Spinal cord (tissue), 10 donors: Measurements from ENCODE around the gene UBE2E1. TPM values are rescaled to one million over a fixed set of nuclear protein-coding genes. Genes with fewer than 3 reads are reported as not detected.
"Not testable (repeated sequence)": the region's sequence is repeated elsewhere in the genome, so short reads cannot be mapped to it uniquely, and the experiment has no call there.

Source experiments
- DNase-seq, 6 donors: peaks; one replicate each; pipeline versions ENCODE4 v3.0.0 to v3.0.0-alpha.2; 2013 to 2015; ENCODE audit warnings: low spot score in 6 of 6, low read depth in 4 of 6
- H3K27ac ChIP-seq: one replicate; pipeline ENCODE4 v1.5.1; 2013; ENCODE audit warnings: low read depth, low read length, control low read depth
- H3K27me3 ChIP-seq: one replicate; pipeline ENCODE4 v1.6.1; 2013; ENCODE audit warnings: low read length; ENCODE audit not compliant: control insufficient read depth, insufficient read depth
- H3K36me3 ChIP-seq: one replicate; pipeline ENCODE4 v1.6.1; 2013; ENCODE audit warnings: low read length; ENCODE audit not compliant: control insufficient read depth, insufficient read depth
- H3K4me1 ChIP-seq: one replicate; pipeline ENCODE4 v1.6.1; 2013; ENCODE audit warnings: low read length; ENCODE audit not compliant: control insufficient read depth, insufficient read depth
- H3K4me3 ChIP-seq: one replicate; pipeline ENCODE4 v1.5.1; 2013; ENCODE audit warnings: low read depth, low read length, control low read depth
- H3K9me3 ChIP-seq: one replicate; pipeline ENCODE4 v1.6.1; 2013; ENCODE audit warnings: low read length; ENCODE audit not compliant: control insufficient read depth, insufficient read depth
- WGBS: methylation state at CpG from one replicate; pipeline ENCODE4 v1.1.5; 2013; ENCODE audit warnings: missing lambda C conversion rate; ENCODE audit not compliant: insufficient coverage; 5-methylcytosine and 5-hydroxymethylcytosine counted together
- polyA plus RNA-seq, 2 donors: library from polyadenylated mRNA; unstranded; fragments of 120-200 nt; gene quantifications; one replicate each; pipeline ENCODE4 v1.2.1, GENCODE V29; 2013; ENCODE audit not compliant: insufficient read length in 2 of 2
- total RNA-seq, 2 donors: library from RNA; depleted of rRNA in 1 of 2; stranded (reverse); fragments of 120-200 nt in 1 of 2; fragments of >200 nt in 1 of 2; gene quantifications; one replicate each; pipeline versions ENCODE4 v1.2.3 to v1.2.4, GENCODE V29; 2013 to 2014
- donor health status: healthy.

The UBE2E1 gene
- total and polyA plus RNA-seq, 4 donors, result 91.4 to 182 (median 137) TPM

- no peaks in the 10 kb centered on the region for H3K27me3 ChIP-seq
- H3K4me1 ChIP-seq, result peaks cover 12% of the 10 kb centered on the region
- no peaks in the 10 kb centered on the region for H3K9me3 ChIP-seq
- no peaks in the 10 kb centered on the region for H3K36me3 ChIP-seq
- 100% methylated on average over 3 of the region's 7 CpGs for WGBS
- no peak for DNase-seq
- no peak overlapping the region for H3K4me3 ChIP-seq
- no peak overlapping the region for H3K27ac ChIP-seq
These were observed 54.2 kb downstream of the UBE2E1 start for GRCh38 chr3:23859839-23860382.

GRCh38 chr3:23861689-23862088, 55.9 kb downstream of the UBE2E1 start:
- Histone ChIP-seq H3K4me3 (no peak overlapping the region), H3K27me3 (no peaks in the 10 kb centered on the region), H3K36me3 (no peaks in the 10 kb centered on the region), H3K27ac (no peak overlapping the region), H3K4me1 (peaks cover 22% of the 10 kb centered on the region), H3K9me3 (no peaks in the 10 kb centered on the region)
- no peak for DNase-seq
- 75% methylated on average over 7 of the region's 9 CpGs for WGBS

GRCh38 chr3:23863060-23863459, 57.3 kb downstream of the UBE2E1 start:
- H3K4me3 ChIP-seq, result no peak overlapping the region
- H3K9me3 ChIP-seq, result no peaks in the 10 kb centered on the region
- H3K27me3 ChIP-seq, result no peaks in the 10 kb centered on the region
- WGBS, result no CpG with 5 or more reads among the region's 1 CpG
- DNase-seq, result no peak
- H3K27ac ChIP-seq, result no peak overlapping the region
- peaks cover 22% of the 10 kb centered on the region for H3K4me1 ChIP-seq
- H3K36me3 ChIP-seq, result no peaks in the 10 kb centered on the region

- Histone ChIP-seq H3K4me1 (peaks cover 18% of the 10 kb centered on the region), H3K27ac (peak overlapping the region; percentile 81), H3K9me3 (no peaks in the 10 kb centered on the region), H3K27me3 (no peaks in the 10 kb centered on the region), H3K36me3 (no peaks in the 10 kb centered on the region), H3K4me3 (no peak overlapping the region)
- peak in 5 of 6 donors; percentile 5 to 66 (median 35) for DNase-seq
- WGBS, result no CpG with 5 or more reads among the region's 1 CpG
These were observed 59.2 kb downstream of the UBE2E1 start for GRCh38 chr3:23864931-23865330.

- no peaks in the 10 kb centered on the region for H3K27me3 ChIP-seq
- WGBS, result 47% methylated on average over 5 of the region's 6 CpGs
- peaks cover 18% of the 10 kb centered on the region for H3K4me1 ChIP-seq
- H3K27ac ChIP-seq, result peak overlapping the region; percentile 81
- no peaks in the 10 kb centered on the region for H3K36me3 ChIP-seq
- peak in 5 of 6 donors; percentile 32 to 87 (median 55) for DNase-seq
- H3K4me3 ChIP-seq, result no peak overlapping the region
- no peaks in the 10 kb centered on the region for H3K9me3 ChIP-seq
These were observed 60.0 kb downstream of the UBE2E1 start for GRCh38 chr3:23865595-23866396.

GRCh38 chr3:23867400-23867799, 61.6 kb downstream of the UBE2E1 start:
- no peaks in the 10 kb centered on the region for H3K9me3 ChIP-seq
- 20% methylated on average over 1 of the region's 1 CpG for WGBS
- DNase-seq, result no peak
- no peaks in the 10 kb centered on the region for H3K27me3 ChIP-seq
- H3K4me1 ChIP-seq, result peaks cover 18% of the 10 kb centered on the region
- H3K36me3 ChIP-seq, result no peaks in the 10 kb centered on the region
- H3K27ac ChIP-seq, result no peak overlapping the region
- no peak overlapping the region for H3K4me3 ChIP-seq

- Histone ChIP-seq H3K9me3 (no peaks in the 10 kb centered on the region), H3K4me3 (no peak overlapping the region), H3K27ac (no peak overlapping the region), H3K4me1 (peaks cover 18% of the 10 kb centered on the region), H3K27me3 (no peaks in the 10 kb centered on the region), H3K36me3 (no peaks in the 10 kb centered on the region)
- DNase-seq, result no peak
- no CpG with 5 or more reads among the region's 1 CpG for WGBS
These were observed 62.1 kb downstream of the UBE2E1 start for GRCh38 chr3:23867838-23868237.

- Histone ChIP-seq H3K9me3 (no peaks in the 10 kb centered on the region), H3K27ac (no peak overlapping the region), H3K4me3 (no peak overlapping the region), H3K4me1 (peaks cover 11% of the 10 kb centered on the region), H3K27me3 (no peaks in the 10 kb centered on the region), H3K36me3 (no peaks in the 10 kb centered on the region)
- WGBS, result 82% methylated on average over 2 of the region's 4 CpGs
- DNase-seq, result no peak
These were observed 64.4 kb downstream of the UBE2E1 start for GRCh38 chr3:23869977-23870662.

- not testable (repeated sequence) for H3K27ac ChIP-seq, H3K27me3 ChIP-seq
- WGBS, result no CpG with 5 or more reads among the region's 5 CpGs
These were observed 64.9 kb downstream of the UBE2E1 start for GRCh38 chr3:23870663-23871043.

More at GRCh38 chr3:23870663-23871043, 64.9 kb downstream of the UBE2E1 start:
- not testable (repeated sequence) for H3K4me1 ChIP-seq, DNase-seq, H3K9me3 ChIP-seq, H3K36me3 ChIP-seq, H3K4me3 ChIP-seq
